ENCODE measurements around the gene SLC10A7.

SLC10A7 gene

DNA sequence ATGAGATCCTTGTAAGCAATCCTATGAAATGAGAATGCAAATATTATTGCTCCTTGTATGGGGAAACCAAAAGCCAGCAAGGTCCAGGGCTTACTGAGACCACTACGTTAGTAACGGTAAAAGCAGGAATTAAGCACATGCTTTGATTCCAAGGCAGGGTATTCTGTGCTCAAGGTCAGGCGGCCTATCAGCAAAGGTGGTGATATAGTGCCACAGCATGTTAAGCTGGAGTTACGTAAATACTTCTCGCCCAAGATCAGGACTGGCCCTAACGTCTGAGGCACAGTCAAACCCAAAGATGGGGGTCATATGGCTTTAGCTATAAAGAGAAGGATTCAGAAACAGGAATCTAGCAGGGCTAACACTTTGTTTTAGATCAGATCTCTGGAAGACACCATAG is 27.6 kb downstream of the SLC10A7 start:
- no peak for DNase-seq (ENCODE audit: low read depth, low spot score)

DNA sequence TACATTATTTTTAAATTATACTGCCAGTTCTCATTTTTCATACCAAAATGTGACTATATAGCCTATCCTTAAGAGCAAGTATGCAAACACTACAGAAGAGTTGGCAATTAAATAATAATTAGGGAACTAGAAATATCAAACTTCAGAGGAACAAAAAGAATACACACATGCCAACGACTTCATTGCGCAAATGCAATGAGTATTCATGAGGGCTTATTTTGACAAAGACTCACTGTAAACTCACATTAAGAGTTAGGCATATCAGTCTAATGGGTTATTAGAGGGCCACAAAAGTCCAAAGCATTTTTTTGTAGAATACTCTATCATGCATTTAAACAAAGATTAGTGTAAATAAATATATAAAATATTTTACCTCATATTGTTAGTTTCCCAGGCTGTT is 31.6 kb downstream of the SLC10A7 start:
- no peak for DNase-seq (ENCODE audit: low read depth, low spot score)

DNA sequence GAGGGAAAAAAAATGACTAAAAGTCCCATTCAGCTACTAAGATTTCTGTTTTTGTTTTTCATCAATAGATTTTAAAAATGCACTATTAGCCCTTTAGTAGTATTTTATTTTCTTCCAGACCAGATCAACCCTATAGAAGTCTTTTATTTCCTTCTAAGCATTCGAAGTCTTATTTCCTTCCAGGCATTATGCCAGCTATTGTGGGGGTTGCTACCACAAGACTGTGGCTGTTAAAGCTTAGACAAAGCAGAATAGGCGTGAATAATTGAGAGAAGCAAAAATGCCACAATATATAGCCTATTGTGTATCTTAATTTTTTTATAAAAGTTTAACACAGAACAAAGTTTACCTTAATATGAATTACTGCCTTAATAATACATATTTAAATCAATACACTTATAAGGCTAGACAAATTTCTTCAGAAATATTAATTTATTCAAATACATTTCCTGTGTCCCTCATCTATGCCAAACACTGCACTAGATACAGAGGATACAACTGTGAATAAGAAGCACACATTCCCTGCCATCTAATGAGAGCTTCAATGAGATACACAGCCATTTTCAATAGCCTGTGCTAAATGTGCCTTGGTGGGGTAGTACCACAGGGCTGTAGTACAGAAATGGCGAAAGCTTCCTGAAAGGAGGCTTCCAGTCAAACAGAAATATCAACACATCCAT is 33.1 kb downstream of the SLC10A7 start:
- DNase-seq (ENCODE audit: low read depth, low spot score) = no peak

DNA sequence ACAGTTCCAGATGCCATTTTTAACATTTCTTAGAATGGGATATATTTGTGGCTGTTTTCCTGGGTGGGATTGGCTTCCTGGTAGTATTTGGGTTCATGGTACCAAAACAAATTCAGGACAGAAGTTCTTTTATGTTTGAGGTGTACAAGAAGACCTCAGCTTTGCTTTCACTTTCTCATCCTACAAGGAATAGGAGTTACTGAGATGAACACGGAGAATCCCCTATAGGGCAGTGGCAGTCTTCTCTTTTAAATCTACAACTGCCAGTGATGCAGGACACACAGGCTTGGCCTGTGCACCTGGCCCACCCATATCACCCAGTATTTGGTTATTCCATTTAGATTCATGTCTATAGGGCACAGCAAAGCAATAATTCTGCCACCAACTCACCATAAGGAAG is 35.2 kb downstream of the SLC10A7 start:
- no peak for DNase-seq (ENCODE audit: low read depth, low spot score)

DNA sequence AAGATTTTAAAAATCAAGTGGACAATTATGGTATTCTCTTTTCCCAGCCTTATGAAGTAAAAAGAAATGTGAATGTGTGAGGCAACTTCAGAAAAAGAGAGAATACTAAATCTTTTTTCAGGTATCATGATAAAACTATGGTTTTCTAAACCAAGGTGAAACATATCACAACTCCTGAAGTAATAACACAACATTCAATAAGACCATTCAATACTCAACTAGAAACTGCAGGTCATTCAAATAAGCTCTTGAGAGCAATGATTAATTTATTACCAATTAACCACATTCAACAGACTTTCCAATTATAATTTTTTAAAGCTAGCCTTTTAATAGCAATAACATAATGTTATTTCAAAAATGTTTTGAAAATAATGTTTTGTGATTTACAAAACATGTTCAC is 35.8 kb downstream of the SLC10A7 start:
- DNase-seq (ENCODE audit: low read depth, low spot score) = no peak

DNA sequence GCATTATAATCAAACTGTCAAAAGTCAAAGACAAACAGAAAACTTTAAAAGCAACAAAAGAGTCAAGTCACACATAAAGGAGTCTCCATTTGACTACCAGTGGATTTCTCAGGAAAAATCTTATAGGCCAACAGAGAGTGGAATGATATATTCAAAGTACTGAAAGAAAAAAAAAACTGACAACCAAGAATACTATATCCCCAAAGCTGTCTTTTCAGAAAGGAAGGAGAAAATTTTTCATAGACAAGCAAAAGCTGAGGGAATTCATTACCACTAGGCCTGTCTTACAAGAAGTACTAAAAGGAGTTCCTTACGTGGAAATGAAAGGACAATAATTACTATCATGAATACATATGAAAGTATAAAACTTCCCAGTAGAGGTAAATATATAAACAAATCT is 39.0 kb downstream of the SLC10A7 start:
- no peak for DNase-seq (ENCODE audit: low read depth, low spot score)

DNA sequence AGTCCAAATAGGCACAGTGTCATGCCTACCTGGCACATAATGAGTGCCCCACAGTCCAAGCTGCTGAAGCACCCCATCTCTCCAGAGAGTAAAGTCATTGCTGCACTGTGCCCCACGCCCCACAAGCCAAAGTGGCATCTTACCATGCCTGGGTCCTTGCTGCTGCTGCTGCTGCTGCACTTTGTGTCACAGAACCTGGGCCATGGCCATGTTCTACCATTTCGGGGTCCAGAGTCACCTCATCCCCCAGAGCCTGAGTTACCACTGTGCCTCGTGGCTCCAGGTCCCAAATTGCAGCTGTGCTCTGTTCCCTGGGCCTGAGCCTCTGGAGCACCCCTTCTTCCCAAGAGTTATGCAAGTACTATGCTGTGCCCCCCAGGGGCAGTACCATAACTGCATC is 40.5 kb downstream of the SLC10A7 start:
- DNase-seq (ENCODE audit: low read depth, low spot score) = no peak

DNA sequence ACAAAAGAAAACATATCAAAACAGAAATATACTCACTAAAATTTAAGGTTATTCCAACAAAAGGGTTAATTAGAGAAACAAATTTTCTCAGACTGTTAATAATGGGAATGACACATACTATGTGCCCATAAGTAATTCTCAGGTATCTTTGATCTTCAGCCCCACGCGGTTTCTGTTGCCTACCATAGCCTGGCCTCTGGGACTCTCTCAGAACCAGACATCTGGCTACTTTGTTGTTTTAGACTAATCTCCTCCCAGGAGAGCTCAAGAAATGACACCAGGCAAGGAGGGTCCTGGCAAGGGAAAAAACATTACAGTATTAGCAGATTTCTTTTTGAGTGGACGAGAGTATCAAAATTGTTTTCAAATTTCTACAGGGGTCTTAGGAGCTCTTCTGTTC is 43.7 kb downstream of the SLC10A7 start:
- no peak for DNase-seq (ENCODE audit: low read depth, low spot score)

DNA sequence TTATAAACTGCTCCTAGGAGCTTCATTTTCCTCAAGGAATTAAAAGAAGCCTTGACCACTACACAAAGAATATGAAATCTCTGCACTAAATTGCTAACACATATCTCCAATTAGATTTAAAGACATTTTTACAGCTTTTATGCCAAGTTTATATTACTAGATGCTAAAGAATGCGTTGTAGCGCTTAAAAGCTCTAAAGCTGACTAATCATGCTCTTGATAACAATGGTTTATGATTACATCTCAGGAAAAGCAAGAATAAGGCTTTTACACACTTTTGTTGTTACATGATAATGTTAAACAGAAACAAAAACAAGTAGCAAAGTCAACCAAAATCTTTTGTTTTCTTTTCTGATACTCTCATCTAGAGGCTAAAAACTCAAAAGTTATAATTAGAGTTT is 44.7 kb downstream of the SLC10A7 start:
- DNase-seq (ENCODE audit: low read depth, low spot score) = no peak

DNA sequence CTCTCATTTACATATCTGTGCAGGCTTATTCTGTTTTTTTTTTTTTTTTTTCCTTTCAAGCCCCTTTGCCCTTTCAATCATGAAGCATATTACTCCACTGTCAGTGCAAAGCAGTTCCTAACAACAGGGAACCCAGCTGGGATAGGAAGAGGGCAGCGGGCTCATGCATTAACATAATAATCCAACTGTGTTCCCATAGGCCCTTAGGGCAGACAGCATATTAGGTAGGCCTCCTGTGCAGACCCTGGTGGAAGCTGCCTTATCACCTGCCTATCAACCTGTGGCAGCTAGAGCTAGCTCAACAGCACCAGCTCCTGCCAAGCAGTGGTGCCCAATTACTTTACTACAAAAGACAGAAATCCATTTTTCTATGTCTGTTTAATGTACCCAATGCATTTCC is 49.3 kb downstream of the SLC10A7 start:
- DNase-seq (ENCODE audit: low read depth, low spot score) = no peak

DNA sequence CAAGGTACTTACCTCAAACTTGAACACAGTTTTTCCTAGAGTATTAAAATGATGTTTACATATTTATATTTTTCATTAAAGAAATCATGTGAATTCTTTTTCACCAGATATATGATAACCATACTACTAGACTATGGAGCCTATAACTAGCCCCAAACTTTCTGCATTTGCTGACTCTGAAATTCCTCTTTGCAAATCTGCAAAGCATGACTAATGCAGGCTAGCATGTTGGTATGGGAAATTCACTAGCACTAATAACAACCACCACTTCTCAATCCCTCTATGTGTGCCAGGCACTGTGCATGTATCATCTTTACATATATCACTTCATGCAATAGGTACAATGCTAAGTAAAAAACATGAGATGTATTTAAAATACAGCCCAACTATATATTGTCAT is 51.1 kb downstream of the SLC10A7 start:
- DNase-seq (ENCODE audit: low read depth, low spot score) = no peak

DNA sequence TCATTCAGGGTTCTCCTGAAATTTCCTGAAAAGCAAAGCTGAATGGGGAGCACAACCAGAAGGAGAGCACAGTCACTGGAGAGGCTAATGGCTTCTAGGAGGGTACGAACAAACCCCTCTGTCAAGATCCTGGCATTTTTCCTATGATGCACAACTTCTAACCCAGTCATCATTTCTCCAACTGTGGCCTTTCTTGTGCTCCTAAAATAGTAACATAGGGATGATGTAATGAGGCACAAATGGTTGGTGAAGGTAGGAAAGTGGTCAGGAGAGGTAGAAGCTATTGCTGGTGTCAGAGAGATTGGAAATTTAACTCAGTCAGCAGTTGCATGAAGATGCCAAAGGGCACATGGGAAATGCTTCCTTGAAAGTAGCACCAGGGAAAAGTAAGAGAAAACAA is 52.7 kb downstream of the SLC10A7 start:
- DNase-seq (ENCODE audit: low read depth, low spot score) = no peak

DNA sequence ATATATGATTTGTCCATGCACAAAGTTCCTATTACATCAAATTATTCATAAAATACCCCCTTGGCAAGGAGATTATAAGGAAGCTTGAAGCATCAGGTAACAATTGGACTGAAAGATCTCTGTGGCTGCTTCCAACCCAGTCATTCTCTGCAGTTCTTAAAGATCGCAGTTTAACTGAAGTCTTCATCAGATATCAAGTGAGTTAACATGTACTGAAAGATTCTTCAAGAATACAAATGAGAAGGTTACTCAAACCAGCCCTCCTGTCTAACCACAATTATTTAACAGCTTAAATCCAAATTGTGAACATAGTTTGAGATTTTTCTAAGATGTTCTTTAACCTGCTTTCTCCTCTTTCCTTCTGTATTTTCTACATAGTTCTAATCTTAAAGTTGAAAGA is 56.1 kb downstream of the SLC10A7 start:
- no peak for DNase-seq (ENCODE audit: low read depth, low spot score)

DNA sequence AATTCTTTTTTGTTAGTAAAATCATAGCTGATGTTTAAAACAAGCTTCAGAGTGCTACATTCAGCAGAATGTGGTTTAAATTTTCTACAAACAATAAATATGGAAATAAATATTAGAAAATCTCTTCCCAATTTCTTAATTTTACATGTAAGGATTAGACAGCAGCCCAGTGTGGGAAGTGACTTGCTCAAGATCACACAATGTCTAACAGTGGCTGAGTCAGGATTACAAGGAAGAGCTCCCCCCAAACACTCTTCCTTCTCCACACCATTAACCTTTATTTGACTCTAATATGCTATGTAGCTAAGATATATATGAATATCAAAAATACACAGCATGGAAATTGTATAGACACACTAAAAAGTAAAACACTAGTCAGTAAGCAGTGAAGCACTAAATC is 59.5 kb downstream of the SLC10A7 start:
- no peak for DNase-seq (ENCODE audit: low read depth, low spot score)

DNA sequence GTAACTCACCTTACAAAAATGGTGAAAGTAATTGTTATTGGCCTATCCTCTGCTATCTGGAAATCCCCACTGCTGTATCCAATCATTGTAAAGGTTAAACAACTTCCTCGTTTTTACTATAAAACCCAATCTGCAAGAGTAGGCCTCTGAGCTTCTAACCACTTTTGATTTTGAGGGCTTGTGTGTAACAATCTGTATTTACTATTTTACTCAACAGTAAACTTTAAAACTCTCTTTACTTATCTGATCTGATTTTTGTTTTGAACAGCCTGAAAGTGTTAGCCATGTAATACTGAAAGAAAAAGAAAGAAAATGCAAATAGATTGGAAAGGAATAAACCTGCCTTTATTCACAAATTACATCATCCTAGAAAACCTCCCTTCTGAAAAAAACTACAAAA is 63.1 kb downstream of the SLC10A7 start:
- no peak for DNase-seq (ENCODE audit: low read depth, low spot score)

DNA sequence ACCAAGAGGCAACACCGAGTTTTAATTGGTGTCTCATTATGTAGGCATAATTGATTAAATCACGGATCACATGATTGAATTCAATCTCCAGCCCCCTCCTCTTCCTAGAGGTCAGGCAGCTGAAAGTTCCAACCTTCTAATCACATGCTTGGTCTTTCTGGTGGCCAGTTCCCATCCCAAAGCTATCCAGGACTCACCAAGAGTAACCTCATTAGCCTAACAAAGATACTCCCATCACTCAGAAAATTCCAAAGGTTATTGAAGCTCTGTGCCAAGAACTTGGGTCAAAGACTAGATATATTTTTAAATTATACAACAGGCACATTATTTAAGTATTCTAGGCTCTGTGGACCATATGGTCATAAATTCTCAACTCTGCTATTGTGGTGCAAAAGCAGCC is 65.1 kb downstream of the SLC10A7 start:
- no peak for DNase-seq (ENCODE audit: low read depth, low spot score)

DNA sequence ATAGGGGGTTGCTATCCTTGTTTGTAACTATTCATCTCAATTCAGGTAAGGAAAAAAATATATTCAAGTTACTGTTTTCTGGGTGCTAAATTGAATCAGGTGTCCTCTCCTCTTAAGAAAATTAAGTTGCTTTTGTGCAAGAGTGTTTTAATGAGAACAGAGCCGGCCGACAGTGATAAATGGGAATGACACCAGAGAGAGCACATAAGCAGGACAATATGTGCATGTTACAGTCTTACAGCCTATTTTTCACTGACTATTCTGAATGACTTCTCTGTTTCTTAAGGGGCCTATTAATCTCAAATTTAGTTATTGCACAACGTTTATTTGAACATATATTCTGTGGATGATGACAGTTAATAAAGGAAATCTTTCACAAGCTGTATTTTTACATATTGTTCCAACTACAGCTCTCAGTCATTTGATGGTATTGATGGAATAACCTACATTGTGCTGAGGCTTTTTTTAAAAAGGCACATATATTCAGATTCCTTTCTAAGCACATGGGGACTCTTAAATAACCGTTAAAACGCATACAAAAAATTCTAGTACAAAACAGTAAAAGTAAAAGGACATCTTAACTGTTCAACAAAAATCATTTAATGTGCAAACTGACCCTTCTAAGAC is 68.4 kb downstream of the SLC10A7 start:
- no peak for DNase-seq (ENCODE audit: low read depth, low spot score)

DNA sequence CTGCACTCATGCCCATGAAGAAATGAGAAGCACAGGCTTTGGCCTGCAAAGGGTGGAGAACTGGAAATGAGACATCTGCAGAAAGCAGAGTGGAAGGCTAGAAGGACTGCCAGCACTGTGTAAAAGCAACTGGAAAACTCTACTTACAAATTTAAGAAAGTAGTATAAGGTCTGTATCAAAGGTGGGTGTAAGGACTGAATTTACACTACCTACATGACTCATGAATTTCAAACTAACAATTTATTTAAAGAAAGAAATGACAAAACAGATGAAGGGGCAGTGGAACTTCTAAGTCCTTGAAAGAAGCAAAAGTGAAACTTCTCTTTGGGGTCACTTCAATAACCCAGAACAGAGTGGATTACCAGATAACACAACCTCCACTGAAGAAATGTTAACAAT is 71.2 kb downstream of the SLC10A7 start:
- no peak for DNase-seq (ENCODE audit: low read depth, low spot score)

DNA sequence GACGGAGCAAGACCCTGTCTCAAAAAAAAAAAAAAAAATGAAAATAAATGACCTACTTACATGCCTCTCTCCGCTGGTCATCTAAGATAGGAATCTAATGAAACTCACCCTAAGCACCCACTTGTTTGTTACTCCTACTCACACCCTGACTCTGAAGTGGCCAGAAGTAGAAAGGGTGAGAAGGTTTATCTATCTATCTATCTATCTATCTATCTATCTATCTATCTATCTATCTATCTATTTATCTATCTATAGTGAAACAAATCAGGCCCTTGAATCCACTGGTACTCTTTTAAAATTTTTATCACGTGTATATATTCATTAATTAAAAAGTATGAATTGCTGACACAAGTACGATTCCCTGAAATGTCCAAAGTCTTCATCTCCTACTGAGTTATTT is 75.2 kb downstream of the SLC10A7 start:
- DNase-seq (ENCODE audit: low read depth, low spot score) = no peak

DNA sequence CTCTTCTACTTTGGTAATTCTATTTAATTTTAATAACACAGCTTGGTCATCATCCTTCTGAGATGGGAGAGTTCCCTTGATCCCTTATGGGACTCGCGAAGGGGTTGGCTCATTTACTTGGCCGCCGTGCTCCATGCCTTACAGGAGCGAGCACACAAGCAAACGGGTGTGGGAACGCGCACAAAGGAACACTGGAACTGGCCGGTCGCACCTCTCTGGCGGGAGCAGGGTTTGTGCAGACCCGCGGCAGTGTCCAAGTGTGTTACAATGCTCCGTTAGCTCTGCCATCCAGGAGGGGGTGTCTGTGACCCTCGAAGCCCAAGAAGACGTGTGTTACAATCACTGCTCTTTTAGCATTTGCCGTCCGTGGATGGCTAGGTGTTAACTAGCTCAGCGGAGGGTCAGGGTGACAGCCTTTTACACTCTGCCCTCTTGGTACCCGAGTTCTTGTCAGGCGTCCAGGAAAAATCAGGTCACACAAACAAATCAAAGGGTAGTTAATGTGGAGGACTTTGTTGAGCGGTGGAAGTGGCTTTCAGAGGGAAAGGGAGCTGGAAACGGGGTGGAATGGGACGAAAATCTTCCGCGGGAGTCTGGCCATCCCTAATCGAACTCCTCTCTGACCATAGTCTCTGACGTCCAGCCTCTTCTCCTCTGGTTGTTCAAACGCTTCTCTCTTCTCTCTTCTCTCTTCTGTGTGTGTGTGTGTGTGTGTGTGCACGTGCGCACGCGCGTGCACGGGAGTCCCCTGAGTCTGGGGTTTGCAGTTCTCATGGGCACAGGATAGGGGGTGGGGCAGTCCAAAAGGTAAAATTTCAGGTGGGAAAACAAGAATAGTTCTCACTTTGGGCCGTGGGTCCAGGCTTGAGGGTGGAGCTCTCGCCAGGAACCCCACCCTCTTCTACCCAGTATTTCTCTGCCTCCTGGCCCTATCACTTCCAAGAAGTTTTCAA is 76.3 kb downstream of the SLC10A7 start:
- no peak for DNase-seq (ENCODE audit: low read depth, low spot score)

DNA sequence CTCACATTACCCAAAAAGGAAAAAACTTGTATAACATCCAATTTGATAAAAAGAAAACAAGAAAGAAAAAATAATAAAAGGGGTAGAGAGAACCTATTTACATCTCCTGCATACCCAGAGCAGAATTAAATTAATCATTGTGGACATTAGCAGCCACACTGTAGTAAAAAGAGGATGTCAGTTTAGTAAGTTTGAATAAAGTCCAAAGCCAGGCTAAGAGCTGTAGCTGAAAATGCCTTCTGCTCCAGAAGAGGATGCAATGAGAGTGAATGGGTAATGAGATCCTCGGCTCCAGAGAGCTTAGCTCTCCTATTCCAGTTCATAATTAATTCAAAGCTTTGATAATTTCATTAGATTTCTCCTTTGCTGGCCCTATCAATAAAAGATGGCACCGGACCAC is 78.2 kb downstream of the SLC10A7 start:
- DNase-seq (ENCODE audit: low read depth, low spot score) = no peak

DNA sequence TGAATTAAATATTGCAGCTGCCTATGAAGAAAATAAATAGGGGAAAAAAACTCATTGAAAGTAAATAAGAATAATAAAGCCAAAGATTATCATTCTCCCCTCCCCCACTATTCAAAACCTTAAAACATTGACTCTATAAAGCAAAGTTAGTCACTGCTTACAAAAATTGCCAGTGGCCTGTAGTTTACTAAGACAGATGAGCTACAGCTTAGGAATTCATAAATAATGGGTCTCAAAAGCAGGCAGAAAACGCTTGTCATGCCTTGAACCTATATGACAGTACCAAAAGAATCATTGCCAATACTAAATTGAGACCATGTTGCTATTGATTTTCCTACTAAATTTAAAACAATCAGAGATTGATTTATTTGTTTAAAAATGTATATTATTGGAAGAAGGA is 78.9 kb downstream of the SLC10A7 start:
- no peak for DNase-seq (ENCODE audit: low read depth, low spot score)

DNA sequence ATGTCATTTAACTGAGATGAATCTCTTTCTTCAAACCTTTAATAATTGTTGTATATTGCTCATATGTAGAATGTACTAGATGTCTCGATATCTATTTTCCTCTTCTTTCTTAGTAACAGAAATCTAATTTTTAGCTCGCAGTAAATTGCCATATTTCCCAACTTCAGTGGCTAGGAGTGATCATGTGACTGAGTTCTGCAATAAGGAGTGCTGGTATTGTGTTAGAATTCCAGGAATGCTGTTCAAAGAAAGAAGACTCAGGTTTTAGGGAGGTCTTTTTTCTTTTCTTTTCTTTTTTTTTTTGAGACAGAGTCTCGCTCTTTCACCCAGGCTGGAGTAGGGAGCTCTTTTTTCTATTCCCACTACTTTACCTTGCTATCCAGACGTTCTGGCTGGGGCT is 81.7 kb downstream of the SLC10A7 start:
- DNase-seq (ENCODE audit: low read depth, low spot score) = no peak
